ENCODE measurements around the gene IL10RB. TPM values are rescaled to one million over a fixed set of nuclear protein-coding genes. Genes with fewer than 3 reads are reported as not detected.
"Not testable (repeated sequence)": the region's sequence is repeated elsewhere in the genome, so short reads cannot be mapped to it uniquely, and the experiment has no call there.

IL10RB gene
- total RNA-seq, 1 experiment from 2014 or later, result 5.0 TPM

DNA sequence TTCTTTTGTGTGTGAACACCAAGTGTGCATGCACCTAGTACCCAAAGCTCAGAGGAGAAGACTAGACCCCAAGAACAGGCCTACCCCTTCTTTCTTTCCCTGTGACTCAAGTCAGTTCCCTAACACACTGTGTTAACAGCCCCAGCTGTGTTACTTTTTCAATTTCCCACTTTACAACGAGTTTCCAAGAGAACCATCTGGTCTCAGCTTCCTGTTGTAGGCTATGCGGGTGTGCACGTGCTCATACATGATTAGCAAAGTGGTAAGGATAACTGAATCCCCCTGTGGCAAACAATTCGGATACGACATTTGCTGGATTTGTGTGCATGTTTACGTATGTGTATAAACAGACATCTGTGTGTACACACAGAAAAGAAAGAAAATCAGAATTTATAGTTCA lies 18.6 kb upstream of the IL10RB start:
- H3K36me3 ChIP-seq (replicated peaks; ENCODE audit: control insufficient read depth, insufficient read depth, low read length), result peaks cover 17% of the 10 kb centered on the region
- no peaks in the 10 kb centered on the region for H3K27me3 ChIP-seq (ENCODE audit: control insufficient read depth, insufficient read depth, low read length)
- no peak for DNase-seq
- H3K4me3 ChIP-seq (ENCODE audit: insufficient read depth, low read depth, low read length), result no peak overlapping the region

DNA sequence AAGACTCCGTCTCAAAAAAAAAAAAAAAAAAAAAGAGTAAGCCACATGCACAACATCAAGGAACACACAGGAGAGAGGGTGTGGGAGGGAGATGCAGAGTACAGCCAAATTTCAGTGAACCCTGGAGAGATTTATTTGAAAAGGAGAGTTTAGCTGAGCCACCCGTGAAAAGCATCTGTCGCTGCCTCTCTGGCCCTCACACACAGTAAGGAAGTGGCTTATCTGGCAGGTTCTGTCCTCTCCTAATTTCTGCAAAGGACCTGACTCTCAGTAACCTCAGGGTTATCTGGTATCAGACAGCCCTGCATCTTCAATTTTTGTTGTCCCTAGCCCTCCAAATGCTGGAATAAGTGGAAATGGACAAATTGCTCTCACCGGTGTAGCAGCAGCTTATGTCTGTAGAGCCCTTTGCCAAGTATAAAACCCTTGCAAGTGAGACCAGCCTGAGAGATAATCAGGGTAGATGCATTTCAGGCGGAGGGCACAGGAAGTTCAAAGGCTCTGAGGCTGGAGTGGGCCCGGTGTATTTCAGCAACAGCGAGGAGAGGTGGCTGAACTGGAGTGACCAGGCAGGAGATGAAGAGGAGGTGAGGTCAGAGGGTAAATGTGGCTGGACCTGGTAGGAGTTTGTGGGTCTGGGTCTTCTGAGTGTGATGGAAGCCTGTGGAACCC lies 16.7 kb upstream of the IL10RB start:
- Histone ChIP-seq H3K27me3 (ENCODE audit: control insufficient read depth, insufficient read depth, low read length) (no peaks in the 10 kb centered on the region), H3K36me3 (replicated peaks; ENCODE audit: control insufficient read depth, insufficient read depth, low read length) (peaks cover 19% of the 10 kb centered on the region), H3K4me3 (ENCODE audit: insufficient read depth, low read depth, low read length) (no peak overlapping the region)
- DNase-seq, result no peak

DNA sequence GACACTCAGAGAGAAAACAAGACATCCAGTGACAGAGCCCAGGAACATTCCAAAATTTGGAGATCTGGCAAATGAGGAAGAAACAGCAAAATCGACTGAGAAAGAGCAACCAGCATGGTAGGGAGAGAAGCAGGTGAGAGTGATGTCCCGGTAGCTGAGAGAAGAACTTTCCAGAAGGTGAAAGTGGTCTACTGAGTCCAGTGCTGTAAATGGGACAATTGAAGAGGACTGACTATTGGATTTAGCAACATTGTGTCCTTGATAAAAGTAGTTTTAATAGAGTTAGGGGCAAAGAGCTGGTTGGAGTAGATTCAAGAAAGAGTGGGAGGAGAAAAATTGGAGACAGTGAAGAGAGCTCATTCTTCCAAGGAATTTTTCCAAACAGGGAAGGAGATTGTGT lies 15.0 kb upstream of the IL10RB start:
- no peak overlapping the region for H3K4me3 ChIP-seq (ENCODE audit: insufficient read depth, low read depth, low read length)
- no peak for DNase-seq
- H3K27me3 ChIP-seq (ENCODE audit: control insufficient read depth, insufficient read depth, low read length), result no peaks in the 10 kb centered on the region
- H3K36me3 ChIP-seq (replicated peaks; ENCODE audit: control insufficient read depth, insufficient read depth, low read length), result peaks cover 18% of the 10 kb centered on the region

DNA sequence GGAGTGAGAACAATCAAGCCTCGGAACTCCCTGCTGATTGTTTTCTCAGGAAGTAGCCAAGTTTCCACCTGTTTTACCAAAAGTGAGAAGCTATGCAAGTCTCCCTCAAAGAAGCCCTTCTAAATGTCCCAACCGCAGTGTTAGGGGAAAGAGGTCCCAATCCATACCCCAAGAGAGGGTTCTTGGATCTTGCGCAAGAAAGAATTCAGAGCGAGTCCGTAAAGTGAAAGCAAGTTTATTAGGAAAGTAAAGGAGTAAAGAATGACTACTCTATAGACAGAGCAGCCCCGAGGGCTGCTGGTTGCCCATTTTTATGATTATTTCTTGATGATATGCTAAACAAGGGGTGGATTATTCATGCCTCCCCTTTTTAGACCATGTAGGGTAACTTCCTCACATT lies 12.8 kb upstream of the IL10RB start:
- not testable (repeated sequence) for H3K27me3 ChIP-seq (ENCODE audit: control insufficient read depth, insufficient read depth, low read length); DNase-seq; H3K4me3 ChIP-seq (ENCODE audit: insufficient read depth, low read depth, low read length)
- H3K36me3 ChIP-seq (replicated peaks; ENCODE audit: control insufficient read depth, insufficient read depth, low read length), result peaks cover 13% of the 10 kb centered on the region

DNA sequence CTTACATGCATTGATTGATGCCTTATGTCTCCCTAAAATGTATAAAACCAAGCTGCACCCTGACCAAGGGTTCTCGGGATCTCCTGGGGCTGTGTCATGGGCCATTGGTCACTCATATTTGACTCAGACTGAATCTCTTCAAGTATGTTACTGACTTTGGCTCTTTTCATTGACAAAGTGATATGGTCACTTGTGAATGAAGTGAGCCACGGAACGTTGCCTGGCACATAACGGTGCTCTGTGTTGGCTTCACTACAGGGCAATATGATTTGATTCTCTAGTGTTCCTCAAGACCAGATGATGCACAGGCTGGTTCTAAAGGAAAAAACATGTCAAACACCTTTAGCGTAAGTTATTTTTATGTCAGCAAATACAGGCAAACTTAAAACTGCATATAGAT lies 11.4 kb upstream of the IL10RB start:
- Histone ChIP-seq H3K36me3 (replicated peaks; ENCODE audit: control insufficient read depth, insufficient read depth, low read length) (peaks cover 7% of the 10 kb centered on the region), H3K4me3 (ENCODE audit: insufficient read depth, low read depth, low read length) (no peak overlapping the region), H3K27me3 (ENCODE audit: control insufficient read depth, insufficient read depth, low read length) (no peaks in the 10 kb centered on the region)
- DNase-seq, result no peak

DNA sequence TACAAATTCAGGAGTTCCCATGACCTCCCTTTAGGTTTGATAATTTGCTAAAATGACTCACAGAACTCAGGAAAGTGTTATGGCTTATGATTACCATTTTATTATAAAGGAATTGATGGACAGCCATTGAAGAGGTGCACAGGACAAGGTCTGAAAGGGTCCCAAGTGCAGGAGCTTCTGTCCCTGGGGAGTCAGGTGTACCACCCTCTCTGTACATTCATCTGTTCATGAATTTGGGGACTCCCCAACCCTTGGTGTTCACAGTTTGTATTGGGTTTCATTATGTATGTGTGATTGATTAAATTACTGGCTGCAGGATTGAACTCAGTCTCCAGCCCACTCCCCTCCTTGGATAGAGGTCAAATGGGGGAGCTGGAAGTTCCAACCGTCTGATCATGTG lies 10.8 kb upstream of the IL10RB start:
- Histone ChIP-seq H3K4me3 (ENCODE audit: insufficient read depth, low read depth, low read length) (no peak overlapping the region), H3K36me3 (replicated peaks; ENCODE audit: control insufficient read depth, insufficient read depth, low read length) (peaks cover 7% of the 10 kb centered on the region), H3K27me3 (ENCODE audit: control insufficient read depth, insufficient read depth, low read length) (no peaks in the 10 kb centered on the region)
- DNase-seq, result no peak

DNA sequence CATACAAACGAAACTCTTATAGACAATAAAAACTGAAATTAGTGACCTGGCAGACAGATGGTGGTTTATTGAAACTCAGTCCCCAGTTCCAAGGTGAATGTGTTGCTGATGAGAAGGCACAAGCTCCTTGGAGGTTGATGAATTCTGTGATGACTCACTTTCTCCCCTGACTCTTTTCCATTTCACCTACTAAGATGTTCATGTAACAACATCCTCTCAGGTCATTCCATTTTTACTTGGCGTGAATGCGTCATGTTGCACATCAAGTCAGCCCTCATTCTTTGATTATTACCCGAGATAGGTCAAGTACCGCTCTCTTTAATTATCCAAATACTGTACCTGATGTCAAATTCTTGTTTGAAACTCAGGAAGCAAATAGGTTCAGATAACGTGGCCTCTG lies 10.1 kb upstream of the IL10RB start:
- H3K27me3 ChIP-seq (ENCODE audit: control insufficient read depth, insufficient read depth, low read length), result no peaks in the 10 kb centered on the region
- no peak for DNase-seq
- H3K4me3 ChIP-seq (ENCODE audit: insufficient read depth, low read depth, low read length), result no peak overlapping the region
- peaks cover 7% of the 10 kb centered on the region for H3K36me3 ChIP-seq (replicated peaks; ENCODE audit: control insufficient read depth, insufficient read depth, low read length)

DNA sequence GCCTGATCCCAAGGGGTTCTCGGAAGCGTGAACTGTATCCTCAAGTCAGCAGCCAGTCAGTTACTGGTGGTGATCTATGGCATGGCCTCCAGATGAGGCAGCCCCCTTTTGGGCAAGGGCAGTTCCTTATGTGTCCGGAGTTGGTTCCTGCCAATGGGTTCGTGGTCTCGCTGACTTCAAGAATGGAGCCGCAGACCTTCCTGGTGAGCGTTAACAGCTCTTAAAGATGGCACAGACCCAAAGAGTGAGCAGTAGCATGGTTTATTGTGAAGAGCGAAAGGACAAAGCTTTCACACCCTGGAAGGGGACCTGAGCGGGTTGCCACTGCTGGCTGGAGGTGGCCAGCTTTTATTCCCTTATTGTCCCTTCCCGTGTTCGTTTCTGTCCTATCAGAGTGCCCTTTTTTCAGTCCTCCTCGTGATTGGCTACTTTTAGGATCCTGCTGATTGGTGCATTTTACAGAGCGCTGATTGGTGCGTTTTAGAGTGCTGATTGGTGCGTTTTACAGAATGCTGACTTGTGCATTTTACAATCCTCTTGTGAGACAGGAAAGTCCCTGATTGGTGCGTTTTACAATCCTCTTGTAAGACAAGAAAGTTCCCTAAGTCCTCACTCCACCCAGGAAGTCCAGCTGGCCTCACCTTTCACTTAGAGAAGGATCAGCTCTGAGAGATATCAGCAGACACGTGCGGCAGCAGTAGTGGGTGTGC lies 8.9 kb upstream of the IL10RB start:
- peaks cover 7% of the 10 kb centered on the region for H3K36me3 ChIP-seq (replicated peaks; ENCODE audit: control insufficient read depth, insufficient read depth, low read length)
- H3K4me3 ChIP-seq (ENCODE audit: insufficient read depth, low read depth, low read length), result no peak overlapping the region
- DNase-seq, result no peak
- no peaks in the 10 kb centered on the region for H3K27me3 ChIP-seq (ENCODE audit: control insufficient read depth, insufficient read depth, low read length)

DNA sequence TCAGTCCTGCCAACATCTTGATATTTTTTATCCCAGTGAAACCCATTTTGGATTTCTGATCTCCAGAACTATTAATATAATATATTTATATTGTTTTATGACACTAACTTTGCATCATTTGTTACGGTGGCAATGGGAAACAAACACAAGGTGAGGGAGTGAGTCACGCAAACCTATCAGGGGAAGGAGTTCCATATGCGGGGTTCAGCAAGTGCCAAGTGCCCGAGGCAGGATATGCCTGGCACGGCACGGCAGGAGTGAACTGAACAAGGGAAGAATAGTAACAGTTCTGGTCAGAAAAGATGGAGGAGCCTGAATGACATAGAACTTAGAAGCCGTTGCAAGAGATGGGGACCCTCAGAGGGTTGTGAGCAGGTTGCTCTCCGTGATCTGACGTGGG lies 7.7 kb upstream of the IL10RB start:
- Histone ChIP-seq H3K36me3 (replicated peaks; ENCODE audit: control insufficient read depth, insufficient read depth, low read length) (peaks cover 5% of the 10 kb centered on the region), H3K27me3 (ENCODE audit: control insufficient read depth, insufficient read depth, low read length) (no peaks in the 10 kb centered on the region), H3K4me3 (ENCODE audit: insufficient read depth, low read depth, low read length) (no peak overlapping the region)
- no peak for DNase-seq

DNA sequence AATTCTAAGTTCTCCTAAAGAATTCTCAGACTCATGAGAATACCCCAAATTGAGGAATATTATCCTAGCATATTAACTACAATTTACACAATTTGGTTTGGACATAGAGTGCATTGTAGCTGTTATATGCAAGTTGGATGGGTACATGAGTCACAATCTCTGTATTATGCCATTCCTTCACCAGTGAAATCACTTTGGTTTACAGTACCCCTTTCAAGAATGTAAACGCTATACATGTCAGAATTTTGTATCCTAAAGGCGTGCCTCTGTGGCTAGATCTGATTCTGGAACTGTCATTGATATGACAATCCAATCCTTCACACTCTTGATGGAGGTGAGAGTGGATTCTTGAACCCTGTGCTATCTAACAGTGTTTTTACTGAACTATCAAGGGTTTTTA lies 6.7 kb upstream of the IL10RB start:
- Histone ChIP-seq H3K27me3 (ENCODE audit: control insufficient read depth, insufficient read depth, low read length) (no peaks in the 10 kb centered on the region; the same call in 1 of the 2 replicates), H3K36me3 (replicated peaks; ENCODE audit: control insufficient read depth, insufficient read depth, low read length) (peaks cover 5% of the 10 kb centered on the region), H3K4me3 (ENCODE audit: insufficient read depth, low read depth, low read length) (no peak overlapping the region)
- no peak for DNase-seq

DNA sequence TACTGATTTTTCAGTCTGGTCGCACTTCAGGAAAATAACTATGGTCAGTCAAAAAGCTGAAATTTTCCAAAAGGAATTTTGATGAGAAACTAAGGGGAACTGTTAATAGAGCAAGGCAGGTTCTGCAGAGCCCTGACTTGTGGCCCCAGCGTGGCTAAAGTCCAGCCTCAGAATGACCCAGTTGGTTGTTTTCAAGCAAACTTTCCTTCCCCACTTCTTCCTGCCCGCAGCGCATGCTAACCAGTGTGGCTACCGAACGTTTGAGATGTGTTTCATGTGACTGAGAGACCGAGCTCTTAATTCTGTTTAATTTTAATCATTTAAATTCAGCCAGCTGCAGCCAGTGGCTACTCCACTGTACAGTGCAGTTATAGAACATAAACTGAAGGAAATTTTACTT lies 6.2 kb upstream of the IL10RB start:
- Histone ChIP-seq H3K36me3 (replicated peaks; ENCODE audit: control insufficient read depth, insufficient read depth, low read length) (peaks cover 5% of the 10 kb centered on the region), H3K4me3 (ENCODE audit: insufficient read depth, low read depth, low read length) (no peak overlapping the region), H3K27me3 (ENCODE audit: control insufficient read depth, insufficient read depth, low read length) (no peaks in the 10 kb centered on the region; the same call in 1 of the 2 replicates)
- DNase-seq, result no peak

DNA sequence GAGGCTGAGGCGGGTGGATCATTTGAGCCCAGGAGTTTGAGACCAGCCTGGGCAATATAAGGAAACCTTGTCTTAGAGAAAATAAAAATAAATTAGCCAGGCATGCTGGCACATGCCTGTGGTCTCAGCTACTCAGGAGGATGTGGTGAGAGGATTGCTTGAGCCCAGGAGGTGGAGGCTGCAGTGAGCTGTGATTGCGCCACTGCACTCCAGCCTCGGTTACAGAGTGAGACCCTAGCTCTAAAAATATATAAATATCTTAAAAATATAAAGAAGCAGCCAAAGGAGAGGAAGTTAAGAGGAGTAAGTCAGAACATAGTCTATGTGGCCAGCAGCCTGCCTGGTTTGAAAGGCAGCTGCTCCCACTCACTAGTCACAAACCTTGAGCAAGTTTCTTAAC lies 4.5 kb upstream of the IL10RB start:
- no peak for DNase-seq
- H3K27me3 ChIP-seq (ENCODE audit: control insufficient read depth, insufficient read depth, low read length), result no peaks in the 10 kb centered on the region; the same call in 1 of the 2 replicates
- no peak overlapping the region for H3K4me3 ChIP-seq (ENCODE audit: insufficient read depth, low read depth, low read length)
- H3K36me3 ChIP-seq (replicated peaks; ENCODE audit: control insufficient read depth, insufficient read depth, low read length), result peaks cover 4% of the 10 kb centered on the region

DNA sequence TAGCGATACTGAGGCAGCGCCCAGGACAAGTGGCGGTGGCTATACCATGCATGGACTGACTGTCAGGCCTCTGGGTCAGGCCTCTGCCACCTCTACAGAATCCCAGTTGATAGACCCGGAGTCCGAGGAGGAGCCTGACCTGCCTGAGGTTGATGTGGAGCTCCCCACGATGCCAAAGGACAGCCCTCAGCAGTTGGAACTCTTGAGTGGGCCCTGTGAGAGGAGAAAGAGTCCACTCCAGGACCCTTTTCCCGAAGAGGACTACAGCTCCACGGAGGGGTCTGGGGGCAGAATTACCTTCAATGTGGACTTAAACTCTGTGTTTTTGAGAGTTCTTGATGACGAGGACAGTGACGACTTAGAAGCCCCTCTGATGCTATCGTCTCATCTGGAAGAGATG lies 3.2 kb upstream of the IL10RB start:
- Histone ChIP-seq H3K27me3 (ENCODE audit: control insufficient read depth, insufficient read depth, low read length) (no peaks in the 10 kb centered on the region; the same call in 1 of the 2 replicates), H3K36me3 (replicated peaks; ENCODE audit: control insufficient read depth, insufficient read depth, low read length) (no peaks in the 10 kb centered on the region; the same call in 1 of the 2 replicates), H3K4me3 (ENCODE audit: insufficient read depth, low read depth, low read length) (no peak overlapping the region)
- no peak for DNase-seq

DNA sequence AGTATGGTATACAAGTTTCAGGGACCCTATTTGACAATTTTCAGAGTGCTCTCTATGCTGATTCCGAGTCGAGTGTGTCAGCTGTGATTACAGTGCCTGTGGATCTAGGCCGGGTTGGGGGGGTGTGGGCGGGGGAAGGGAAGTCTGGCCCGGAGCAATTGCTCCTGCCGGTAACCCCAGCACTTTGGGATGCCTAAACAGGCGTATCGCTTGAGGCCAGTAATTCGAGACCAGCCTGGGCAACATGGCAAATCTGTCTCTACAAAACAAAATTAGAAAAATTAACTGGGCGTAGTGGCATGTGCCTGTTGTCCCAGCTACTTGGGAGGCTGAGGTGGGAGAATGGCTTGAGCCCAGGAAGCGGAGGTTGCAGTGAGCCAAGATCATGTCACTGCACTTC lies 1.6 kb upstream of the IL10RB start:
- H3K36me3 ChIP-seq (replicated peaks; ENCODE audit: control insufficient read depth, insufficient read depth, low read length), result no peaks in the 10 kb centered on the region; the same call in 1 of the 2 replicates
- no peak for DNase-seq

DNA sequence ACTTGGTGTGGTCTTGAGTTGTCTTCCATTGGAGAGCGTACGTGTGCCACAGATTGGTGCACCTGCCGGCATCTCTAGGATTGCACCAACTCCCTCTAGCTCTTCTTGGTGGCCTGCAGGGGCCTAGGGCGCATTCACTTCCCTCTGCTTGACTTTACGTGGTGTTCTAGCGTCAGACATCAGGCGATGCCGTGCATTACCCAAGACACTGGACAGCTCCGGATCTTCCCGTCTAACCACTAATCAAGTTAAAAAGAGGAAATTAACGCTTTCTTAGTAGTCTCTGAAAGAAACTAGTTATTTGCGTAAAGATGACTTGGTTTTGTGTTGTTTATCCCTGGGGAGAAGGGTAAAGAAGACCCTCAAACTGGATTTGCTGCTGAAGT lies 510 bp upstream of the IL10RB start:
- Histone ChIP-seq H3K36me3 (replicated peaks; ENCODE audit: control insufficient read depth, insufficient read depth, low read length) (no peaks in the 10 kb centered on the region; the same call in 1 of the 2 replicates), H3K4me3 (ENCODE audit: insufficient read depth, low read depth, low read length) (peak overlapping the region; percentile 64), H3K27me3 (ENCODE audit: control insufficient read depth, insufficient read depth, low read length) (no peaks in the 10 kb centered on the region; the same call in 1 of the 2 replicates)
- peak; percentile 54 for DNase-seq

More for the DNA sequence above, 1.6 kb upstream of the IL10RB start:
- Histone ChIP-seq H3K4me3 (ENCODE audit: insufficient read depth, low read depth, low read length) (no peak overlapping the region), H3K27me3 (ENCODE audit: control insufficient read depth, insufficient read depth, low read length) (no peaks in the 10 kb centered on the region; the same call in 1 of the 2 replicates)

Data from H7 (cell line).